Measurements from ENCODE around the gene VPS54.
"Not testable (repeated sequence)": the region's sequence is repeated elsewhere in the genome, so short reads cannot be mapped to it uniquely, and the experiment has no call there.

VPS54 gene

DNA sequence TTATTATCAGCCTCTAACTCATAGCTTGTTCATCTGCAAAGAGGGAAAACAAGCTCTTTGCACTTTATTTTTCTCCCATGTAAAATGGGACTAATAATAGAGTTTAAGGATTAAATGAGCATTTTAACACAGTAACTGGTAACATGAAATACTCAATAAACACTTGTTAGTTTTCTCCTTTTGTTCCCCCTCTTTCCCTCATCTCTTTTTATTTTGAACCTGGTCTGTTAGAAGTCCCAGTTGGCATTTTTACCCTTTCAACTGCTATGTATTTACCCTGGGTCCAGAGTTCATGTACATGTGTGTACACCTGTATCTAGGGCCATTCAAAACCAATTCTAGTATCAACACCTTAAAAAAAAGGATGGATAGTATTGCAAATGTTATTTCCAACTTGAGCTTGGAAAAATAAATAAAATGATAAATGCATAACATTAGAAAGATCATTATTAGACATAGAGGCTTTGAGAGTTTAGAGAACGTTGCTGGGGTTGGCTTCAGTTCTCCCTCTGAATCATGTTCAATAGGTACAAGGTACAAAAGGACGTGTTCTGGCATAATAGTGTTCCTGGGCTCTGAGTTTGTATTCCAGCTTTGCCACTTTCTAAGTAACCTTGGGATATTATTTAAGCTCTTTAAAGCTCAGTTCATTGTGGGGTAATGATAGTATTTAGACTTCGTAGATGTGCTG lies 5.2 kb upstream of the VPS54 start:
- no peak for DNase-seq (ENCODE audit: low read depth, low spot score)

DNA sequence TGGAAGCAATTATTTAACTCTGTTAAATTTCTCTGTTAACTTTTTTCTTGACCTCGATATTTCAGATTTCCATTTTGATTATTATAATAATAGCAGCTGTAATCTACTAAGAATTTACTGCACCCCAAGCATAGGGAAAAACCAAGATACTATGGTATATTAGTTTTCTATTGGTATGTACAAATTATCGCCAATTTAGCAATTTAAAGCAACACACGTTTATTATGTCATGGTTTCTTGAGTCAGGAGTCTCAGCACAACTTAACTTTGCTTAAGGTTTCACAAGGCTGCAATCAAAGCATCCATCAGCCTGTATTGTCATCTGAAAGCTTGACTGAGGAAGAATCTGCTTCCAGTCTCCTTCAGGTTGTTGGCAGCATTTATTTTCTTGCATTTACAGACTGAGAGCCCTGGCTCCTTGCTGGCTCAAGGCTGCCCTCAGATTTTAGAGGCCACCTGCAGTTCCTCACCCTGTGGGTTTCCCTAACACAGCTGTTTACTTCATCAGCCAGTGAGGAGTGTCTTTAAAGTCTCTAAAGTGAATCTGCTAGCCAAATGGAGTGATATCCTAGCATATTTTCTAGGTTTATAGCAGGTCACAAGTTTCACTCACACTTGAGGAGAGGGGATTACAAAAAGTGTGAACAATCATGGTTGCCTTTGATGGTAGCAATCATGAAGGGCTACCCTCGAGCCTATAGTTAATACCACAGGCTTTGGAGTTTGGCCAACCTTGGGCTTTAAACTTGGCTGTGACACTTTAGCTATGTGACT lies 4.4 kb upstream of the VPS54 start:
- DNase-seq (ENCODE audit: low read depth, low spot score) = no peak

DNA sequence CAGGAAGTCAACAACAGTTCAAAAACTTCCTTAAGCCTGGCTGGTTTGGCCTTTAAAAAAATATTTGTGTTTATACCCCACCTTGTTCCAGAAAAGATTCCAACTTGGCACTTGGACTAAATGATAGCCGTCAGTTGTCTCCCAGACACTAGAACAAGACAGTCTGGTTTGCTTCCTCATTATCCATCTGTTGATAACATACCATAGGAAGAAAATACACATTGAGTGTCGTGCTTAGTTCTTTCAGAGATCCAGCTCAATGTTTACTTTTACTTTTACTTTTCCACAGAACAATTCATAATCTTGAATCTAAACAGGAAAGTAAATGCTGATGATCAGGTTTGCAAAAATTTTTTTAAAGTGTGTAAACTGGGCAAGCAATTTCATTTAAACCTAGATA lies 2.4 kb upstream of the VPS54 start:
- DNase-seq (ENCODE audit: low read depth, low spot score) = no peak

DNA sequence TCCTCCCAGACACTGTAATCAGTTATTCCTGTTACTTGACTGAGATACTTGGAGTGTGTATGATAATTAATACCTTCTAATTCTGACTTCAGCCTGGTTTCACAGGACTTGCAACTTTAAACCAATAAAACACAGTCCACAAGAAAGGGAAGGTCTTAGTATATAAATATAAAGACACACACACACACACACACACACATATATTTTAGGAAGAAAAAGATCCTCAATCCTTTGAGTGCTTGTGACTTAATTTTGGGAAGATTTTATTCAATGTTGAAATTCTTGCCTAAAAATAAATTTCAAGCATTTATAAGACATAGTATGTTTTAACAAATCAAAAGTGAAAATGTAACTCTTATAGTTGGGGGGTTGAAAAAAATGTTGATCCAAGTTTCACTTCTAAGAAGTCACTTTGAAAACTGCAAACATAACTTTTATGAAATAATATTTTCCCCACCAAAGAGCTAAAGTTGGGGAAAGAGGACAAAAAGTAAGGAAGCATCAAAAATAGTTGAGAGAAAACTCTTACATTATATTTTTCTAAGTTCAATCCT lies 824 bp upstream of the VPS54 start:
- no peak for DNase-seq (ENCODE audit: low read depth, low spot score)

DNA sequence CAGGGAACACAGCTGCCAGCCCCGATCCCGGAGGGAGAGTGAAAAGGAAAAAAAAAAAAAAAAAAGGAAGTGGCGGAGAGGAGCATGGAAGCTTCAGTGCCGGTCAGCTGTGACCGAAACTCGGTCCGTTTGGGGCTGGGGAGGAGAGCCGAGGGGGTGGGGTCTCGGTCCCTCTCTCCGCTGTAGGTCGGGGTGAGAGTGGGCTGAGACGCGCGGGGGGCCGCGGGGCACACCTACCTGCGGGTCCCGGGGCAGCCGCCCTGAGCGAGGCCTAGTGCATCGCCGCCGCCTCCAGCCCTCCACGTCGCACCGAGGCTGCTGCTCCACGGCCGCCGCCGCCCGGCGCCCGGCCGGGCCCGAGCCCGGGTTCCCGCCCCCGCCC lies 536 bp downstream of the VPS54 start:
- no peak for DNase-seq (ENCODE audit: low read depth, low spot score)

DNA sequence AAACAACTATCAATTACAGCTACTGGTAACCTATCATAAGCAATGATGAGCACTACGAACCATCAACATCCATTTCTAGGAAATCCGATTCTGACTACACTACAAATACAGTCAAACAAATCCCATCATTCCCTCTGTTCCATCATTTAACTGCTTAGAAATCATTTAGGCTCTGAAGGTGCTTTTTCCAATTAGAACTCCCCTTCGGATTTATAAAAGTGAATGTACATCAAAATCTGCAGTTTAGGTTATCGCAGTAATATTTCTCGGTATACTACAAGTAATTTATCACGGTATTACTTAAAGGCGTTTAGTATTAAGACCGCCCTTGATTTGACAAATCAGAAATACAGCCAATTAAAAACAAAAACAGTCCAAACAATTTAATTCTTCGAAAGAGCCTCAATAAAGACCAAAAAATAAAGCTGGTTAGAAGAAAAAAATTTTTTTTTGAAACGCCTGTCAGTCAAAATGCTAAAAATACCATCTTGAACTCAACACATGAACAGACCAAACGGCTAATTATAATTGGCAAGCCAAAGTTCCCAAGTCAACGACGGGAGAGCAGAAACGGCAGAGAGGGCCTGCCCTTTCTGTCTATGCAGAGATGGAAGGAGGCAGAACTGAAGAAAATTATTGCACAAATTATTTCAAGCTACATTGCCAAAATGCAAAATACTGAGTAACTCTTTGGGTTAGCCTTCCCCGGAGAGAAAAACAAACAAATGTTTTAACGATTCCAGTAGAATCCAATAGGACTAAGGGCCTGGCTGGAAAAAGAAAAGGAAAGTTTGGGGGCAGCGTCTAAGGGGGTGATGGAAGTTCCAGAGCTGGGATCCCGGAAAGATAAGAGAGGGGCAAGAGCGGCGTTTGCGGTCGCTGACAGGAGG lies 1.2 kb downstream of the VPS54 start:
- no peak for DNase-seq (ENCODE audit: low read depth, low spot score)

DNA sequence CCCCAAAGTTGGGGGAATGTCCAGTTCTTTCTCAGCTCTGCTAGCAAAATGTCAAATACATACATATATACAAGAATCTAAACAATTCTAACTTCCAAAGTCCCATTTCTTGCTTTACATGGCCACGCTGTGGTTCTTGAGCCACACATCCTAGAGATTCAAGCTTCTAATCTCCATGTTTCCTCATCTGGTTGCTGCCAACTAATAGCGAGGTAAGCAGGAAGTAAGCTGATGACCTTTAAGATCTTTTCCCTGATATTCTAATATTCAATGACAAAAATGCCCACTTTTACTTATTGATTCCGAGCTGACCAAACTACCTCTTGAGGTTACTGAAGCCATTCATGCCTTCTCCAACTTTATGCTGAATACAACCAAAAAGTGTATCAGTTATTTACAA lies 3.3 kb downstream of the VPS54 start:
- DNase-seq (ENCODE audit: low read depth, low spot score) = no peak

DNA sequence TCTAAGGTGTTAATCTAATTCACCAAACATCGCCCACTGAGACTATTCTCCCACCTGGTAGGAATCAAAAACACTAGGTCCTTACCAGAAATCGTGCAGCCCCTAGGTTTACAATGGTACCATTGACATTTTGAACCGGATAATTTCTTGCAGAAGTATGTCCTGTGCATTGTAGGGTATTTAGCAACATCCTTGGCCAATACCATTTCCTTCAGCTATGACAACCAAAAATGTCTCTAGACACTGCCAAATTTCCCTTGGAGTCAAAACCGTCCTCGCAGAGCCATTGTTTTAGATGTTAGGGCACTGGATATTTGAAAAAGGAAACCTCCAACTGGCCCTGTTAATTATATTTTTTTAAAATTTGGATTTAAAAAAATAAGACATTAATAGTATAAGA lies 3.8 kb downstream of the VPS54 start:
- no peak for DNase-seq (ENCODE audit: low read depth, low spot score)

DNA sequence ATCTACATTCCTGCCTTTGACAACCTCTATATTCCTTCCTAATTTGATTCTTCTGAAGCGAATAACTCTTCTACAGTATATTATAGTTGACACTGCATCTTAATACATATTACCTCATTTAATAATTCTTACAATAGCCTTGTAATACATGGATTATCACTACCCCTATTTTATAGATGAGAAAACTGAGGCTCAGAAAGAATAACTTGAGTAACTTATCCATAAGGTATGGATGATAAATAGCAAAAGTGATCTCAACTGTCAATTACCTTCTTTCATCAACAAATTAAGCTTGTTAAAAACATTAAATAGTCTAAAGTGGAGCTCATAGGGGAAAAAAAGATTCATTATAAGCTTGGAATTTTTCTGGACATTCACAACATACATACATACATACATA lies 4.6 kb downstream of the VPS54 start:
- DNase-seq (ENCODE audit: low read depth, low spot score) = no peak

DNA sequence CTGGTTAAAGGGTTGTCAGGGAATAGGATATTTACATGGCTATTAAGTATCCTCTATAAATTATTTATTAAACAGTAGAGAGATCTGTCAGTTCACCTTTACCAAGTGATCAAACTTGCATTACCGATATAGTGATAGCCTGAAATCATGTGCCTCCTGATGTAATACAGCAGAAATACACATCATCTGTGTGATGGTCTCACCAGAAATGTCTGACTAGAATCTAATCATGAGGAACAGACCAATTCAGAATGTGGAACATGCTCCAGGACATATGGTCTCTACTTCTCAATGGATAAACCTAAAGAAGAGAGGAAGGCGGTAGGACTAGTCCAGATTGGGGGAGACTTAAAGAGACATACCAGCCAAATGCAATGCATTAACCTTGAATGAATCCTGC lies 6.2 kb downstream of the VPS54 start:
- no peak for DNase-seq (ENCODE audit: low read depth, low spot score)

DNA sequence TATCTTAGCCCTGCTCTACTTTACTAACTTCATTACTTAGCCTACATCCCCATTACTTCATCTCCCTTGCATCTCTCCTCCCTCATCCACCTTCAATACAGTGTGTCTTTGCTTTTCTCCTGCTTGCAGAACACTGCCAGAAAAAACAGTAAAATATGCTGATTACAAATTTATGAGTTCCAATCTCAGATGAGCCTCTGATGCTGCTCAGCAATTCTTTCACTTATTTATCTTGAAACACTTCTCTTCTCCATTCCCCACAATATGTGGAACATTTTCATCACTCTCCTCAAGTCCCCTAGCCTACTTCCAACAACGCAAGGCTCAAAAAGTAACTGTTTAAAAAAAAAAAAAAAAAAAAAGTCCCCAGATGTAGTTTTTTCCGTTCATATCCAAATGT lies 7.1 kb downstream of the VPS54 start:
- no peak for DNase-seq (ENCODE audit: low read depth, low spot score)

DNA sequence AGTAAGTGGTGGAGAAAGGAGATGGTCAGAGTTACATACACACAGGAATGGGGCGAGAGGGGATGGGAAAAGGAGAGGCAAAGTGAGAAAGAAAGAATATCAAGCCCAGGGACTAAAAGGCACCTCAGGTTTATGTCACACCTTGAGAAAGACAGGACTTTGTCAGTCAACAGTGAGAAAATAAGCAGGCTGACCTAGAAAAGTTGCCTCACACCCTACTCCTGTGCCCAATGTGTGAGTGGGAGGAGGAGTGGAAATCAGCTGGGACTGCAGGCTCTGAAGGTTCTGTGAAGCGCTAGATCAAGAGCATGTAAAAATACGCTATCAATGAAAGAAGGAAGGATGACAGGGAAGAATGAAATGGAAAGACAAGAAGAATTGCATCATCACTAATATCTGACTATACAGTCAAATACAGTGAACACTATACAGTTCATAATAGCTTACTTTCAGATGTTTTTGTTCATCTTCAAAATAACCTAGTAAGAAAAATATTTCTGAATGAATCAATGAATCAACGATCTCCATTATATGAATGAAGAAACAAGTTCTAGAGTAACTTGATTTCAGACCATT lies 10.7 kb downstream of the VPS54 start:
- DNase-seq (ENCODE audit: low read depth, low spot score) = no peak

DNA sequence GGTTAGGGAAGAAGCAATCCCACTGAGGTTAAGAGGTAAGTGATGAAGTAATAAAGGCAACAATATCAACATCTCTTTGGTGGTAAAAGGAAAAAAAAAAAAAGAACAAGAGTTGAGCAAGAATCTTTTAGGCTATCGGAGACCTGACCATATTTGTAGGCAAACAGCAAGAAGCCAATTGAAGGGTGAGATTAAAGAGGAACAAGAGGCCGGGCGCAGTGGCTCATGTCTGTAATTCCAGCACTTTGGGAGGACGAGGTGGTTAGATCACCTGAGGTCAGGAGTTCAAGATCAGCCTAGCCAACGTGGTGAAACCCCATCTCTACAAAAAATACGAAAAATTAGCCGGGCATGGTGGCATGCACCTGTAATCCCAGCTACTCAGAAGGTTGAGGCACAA lies 11.3 kb downstream of the VPS54 start:
- no peak for DNase-seq (ENCODE audit: low read depth, low spot score)

DNA sequence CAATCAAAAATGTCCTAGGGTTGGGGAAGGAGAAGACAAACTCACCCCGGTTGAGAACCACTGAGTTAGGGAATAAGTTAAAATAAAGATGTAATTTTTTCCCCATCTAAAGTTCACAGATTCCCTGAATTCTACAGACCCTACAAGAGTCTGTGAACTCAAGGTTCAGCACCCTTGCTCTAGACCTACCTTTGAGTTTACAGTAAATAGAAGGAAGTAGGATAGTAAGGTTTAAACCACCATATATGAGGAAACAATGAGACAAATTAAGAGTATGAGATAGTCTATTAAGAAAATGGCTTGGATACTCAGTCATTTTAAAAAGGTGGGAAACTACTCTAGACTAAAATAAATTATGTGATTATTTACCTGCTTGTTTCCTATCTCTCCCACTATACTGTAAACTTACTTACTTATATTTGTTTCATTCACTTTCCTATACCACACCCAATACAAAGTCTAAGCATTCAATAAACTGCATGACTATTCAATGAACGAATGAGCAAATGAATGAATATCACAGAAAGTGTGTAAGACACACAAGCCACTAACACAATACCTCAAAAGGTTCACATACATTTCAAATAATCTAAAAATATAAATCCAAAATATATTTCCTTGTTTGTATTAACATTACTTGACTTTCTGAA lies 13.4 kb downstream of the VPS54 start:
- no peak for DNase-seq (ENCODE audit: low read depth, low spot score)

DNA sequence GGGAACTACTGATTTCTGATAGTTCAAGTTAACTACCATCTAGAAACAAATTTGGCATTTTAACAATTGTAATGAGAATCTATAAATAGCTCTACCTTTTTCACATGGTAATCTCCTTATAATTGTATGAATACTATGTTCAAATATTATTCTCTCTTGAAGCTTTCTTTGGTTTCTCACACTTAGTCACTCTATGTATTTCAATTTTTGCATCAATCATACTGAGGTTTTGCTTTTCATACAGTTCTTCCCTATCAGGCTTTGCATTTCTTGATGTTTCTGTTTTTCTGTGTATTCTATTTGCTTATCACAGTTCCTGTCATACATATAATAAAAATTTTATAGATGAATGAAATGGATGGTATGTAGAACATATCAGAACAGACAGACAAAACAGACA lies 16.0 kb downstream of the VPS54 start:
- DNase-seq (ENCODE audit: low read depth, low spot score) = no peak

DNA sequence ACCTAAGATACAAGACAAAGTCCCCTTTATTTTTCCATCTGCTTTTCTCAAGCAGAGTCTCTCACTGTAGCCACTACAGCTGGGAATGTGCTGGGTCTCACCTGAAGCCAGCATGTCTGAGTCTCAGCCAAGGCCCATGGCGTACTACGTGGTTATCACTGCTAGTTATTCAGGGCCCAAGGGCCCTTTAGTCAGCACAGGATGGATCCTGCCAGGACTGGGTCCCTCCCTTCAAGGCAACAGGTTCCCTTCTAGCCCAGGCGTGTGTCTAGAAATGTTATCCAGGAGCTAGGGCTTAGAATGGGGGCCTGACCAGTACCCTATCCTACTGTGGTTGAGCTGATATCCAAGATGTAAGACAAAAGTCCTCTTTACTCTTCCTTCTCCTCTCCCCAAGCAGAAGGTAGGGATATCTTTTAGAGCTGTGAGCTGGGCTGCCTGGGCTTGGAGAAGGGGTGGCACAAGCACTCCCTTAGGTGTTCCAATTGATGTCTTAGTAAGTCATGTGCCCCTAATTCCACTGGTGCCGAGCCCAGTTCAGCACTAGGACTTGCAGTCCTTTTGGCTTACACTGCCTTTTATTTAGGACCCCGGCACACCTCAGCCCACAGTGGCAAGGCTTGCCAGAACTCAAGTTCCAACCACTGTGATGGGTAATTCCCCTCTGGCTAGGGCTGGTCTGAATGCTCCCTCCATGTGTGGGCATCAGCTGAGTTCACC lies 17.7 kb downstream of the VPS54 start:
- no peak for DNase-seq (ENCODE audit: low read depth, low spot score)

DNA sequence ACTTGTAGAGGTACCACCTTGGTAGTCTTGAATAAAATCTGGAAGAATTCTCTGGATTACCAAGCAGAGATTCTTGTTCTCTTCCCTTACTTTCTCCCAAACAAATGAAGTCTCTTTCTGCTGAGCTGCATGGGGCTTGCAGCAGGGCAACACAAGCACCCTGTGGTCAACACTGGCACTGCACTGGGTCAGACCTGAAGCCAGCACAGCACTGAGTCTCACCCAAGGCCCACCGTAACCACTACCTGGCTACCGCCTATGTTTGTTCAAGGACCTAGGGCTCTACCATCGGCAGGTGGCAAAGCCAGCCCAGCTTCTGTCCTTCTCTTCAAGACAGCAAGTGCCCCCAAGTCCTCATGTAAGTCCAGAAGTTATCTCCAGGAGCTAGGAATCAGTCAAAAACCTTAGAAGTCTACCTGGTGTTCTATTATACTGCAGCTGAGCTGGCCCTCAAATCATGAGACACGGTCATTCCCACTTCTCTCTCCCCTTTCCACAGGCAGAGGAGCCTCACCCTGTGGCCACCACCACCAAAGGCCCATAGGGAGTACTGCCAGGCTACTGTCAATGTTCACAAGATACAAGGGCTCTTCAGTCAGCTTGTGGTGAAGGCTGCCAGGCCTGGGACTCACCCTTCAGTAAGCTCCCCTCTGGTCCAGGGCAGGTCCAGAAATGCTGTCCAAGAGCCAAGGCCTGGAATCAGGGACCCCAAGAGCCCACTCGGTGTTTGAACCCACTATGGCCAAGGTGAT lies 18.4 kb downstream of the VPS54 start:
- no peak for DNase-seq (ENCODE audit: low read depth, low spot score)

DNA sequence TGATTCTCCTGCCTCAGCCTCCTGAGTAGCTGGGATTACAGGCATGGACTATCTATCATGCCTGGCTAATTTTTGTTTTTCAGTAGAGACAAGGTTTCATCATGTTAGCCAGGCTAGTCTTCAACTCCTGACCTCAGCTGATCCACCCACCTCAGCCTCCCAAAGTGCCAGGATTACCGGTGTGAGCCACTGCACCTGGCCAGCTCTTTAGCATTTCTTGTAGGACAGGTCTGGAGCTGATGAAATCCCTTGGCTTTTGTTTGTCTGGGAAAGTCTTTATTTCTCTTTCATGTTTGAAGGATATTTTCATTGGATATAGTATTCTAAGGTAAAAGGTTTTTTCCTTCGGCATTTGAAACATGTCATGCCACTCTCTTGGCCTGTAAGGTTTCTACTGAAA lies 20.2 kb downstream of the VPS54 start:
- no peak for DNase-seq (ENCODE audit: low read depth, low spot score)

DNA sequence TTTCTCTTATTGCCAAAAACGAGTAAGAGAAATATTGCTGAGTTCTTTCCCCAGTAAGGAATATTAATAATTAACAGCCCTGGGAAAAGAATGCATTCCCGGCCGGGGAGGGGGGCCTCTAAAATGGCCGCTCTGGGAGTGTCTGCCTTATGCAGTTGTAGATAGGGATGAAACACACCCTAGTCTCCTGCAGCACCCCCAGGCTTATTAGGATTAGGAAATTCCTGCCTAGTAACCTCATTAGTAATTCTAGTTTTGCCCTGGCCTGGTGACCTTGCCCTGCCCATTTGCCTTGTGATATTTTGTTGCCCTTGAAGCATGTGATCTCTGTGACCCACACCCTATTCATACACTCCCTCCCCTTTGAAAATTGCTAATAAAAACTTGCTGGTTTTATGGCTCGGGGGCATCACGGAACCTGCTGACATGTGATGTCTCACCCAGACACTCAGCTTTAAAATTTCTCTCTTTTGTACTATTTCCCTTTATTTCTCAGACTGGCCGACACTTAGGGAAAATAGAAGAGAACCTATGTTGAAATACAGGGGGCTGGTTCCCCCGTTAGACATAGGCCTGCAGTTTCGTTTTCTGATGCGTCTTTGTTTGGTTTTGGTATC lies 22.5 kb downstream of the VPS54 start:
- DNase-seq (ENCODE audit: low read depth, low spot score) = not testable (repeated sequence)

Measured in activated CD4-positive, CD25-positive, alpha-beta regulatory T cell treated with anti-CD3 and anti-CD28 coated beads, Interleukin-2, amount 50 U/mL, for 16 hours (primary cell).